AG08395 (cell line): ENCODE results near the gene PDZD2.
"Not testable (repeated sequence)": the region's sequence is repeated elsewhere in the genome, so short reads cannot be mapped to it uniquely, and the experiment has no call there.

Experiments used
- DNase-seq: peaks from one replicate; pipeline ENCODE4 v3.0.0; 2012; ENCODE audit warnings: mixed read lengths, low spot score

The PDZD2 gene

GRCh38 chr5:31733371-31733770 lies 94.4 kb downstream of the PDZD2 start:
- no peak for DNase-seq

- DNase-seq, result no peak
These were observed 97.2 kb downstream of the PDZD2 start for GRCh38 chr5:31736127-31736526.

- DNase-seq, result no peak
These were observed 99.3 kb downstream of the PDZD2 start for GRCh38 chr5:31738199-31738598.

- DNase-seq, result no peak
These were observed 102.6 kb downstream of the PDZD2 start for GRCh38 chr5:31741496-31741895.

- no peak for DNase-seq
These were observed 104.7 kb downstream of the PDZD2 start for GRCh38 chr5:31743678-31744077.

GRCh38 chr5:31748458-31749172 lies 109.7 kb downstream of the PDZD2 start:
- DNase-seq, result no peak

- DNase-seq, result no peak
These were observed 111.3 kb downstream of the PDZD2 start for GRCh38 chr5:31750215-31750614.

GRCh38 chr5:31751610-31752009 lies 112.7 kb downstream of the PDZD2 start:
- no peak for DNase-seq

GRCh38 chr5:31753700-31754357 lies 114.9 kb downstream of the PDZD2 start:
- DNase-seq, result no peak

- no peak for DNase-seq
These were observed 115.4 kb downstream of the PDZD2 start for GRCh38 chr5:31754358-31754704.

GRCh38 chr5:31754741-31755675 lies 116.1 kb downstream of the PDZD2 start:
- no peak for DNase-seq

GRCh38 chr5:31755676-31756230 lies 116.8 kb downstream of the PDZD2 start:
- no peak for DNase-seq

GRCh38 chr5:31757806-31758205 lies 118.9 kb downstream of the PDZD2 start:
- no peak for DNase-seq

- no peak for DNase-seq
These were observed 120.0 kb downstream of the PDZD2 start for GRCh38 chr5:31758803-31759425.

GRCh38 chr5:31759925-31760324 lies 121.0 kb downstream of the PDZD2 start:
- DNase-seq, result no peak

- DNase-seq, result no peak
These were observed 122.9 kb downstream of the PDZD2 start for GRCh38 chr5:31761877-31762276.

- no peak for DNase-seq
These were observed 124.5 kb downstream of the PDZD2 start for GRCh38 chr5:31763424-31763823.

GRCh38 chr5:31764687-31765086 lies 125.8 kb downstream of the PDZD2 start:
- not testable (repeated sequence) for DNase-seq

GRCh38 chr5:31767335-31768031 lies 128.6 kb downstream of the PDZD2 start:
- DNase-seq, result no peak

- DNase-seq, result no peak
These were observed 129.1 kb downstream of the PDZD2 start for GRCh38 chr5:31768046-31768445.

- DNase-seq, result no peak
These were observed 129.9 kb downstream of the PDZD2 start for GRCh38 chr5:31768784-31769183.
